Progenitor cell of endocrine pancreas (in vitro differentiated cells): Measurements from ENCODE around the gene ST8SIA4. TPM values are rescaled to one million over a fixed set of nuclear protein-coding genes. Genes with fewer than 3 reads are reported as not detected.

Experiments used
- DNase-seq: peaks from one replicate; pipeline ENCODE4 v3.0.0; 2021; ENCODE audit warnings: low spot score; ENCODE audit not compliant: unreplicated experiment
- H3K27ac Mint-ChIP-seq: 2 replicates; pipeline ENCODE4 v1.8.0; 2021; ENCODE audit warnings: mild to moderate bottlenecking, moderate library complexity, mixed read lengths
- H3K27me3 Mint-ChIP-seq: 2 replicates; pipeline ENCODE4 v1.8.0; 2021; ENCODE audit warnings: mixed read lengths
- H3K36me3 Mint-ChIP-seq: 2 replicates; pipeline ENCODE4 v1.8.0; 2022; ENCODE audit warnings: mixed read lengths; ENCODE audit not compliant: insufficient read depth
- H3K4me1 Mint-ChIP-seq: 2 replicates; pipeline ENCODE4 v1.8.0; 2021; ENCODE audit warnings: low read depth, mixed read lengths
- H3K4me3 Mint-ChIP-seq: 2 replicates; pipeline ENCODE4 v1.8.0; 2021; ENCODE audit warnings: low read depth, mild to moderate bottlenecking, moderate library complexity, mixed read lengths
- H3K9me3 Mint-ChIP-seq: 2 replicates; pipeline ENCODE4 v1.8.0; 2021; ENCODE audit warnings: low read depth, mixed read lengths
- CTCF ChIP-seq: fragments of 200-600 bp; sonication (generic); IDR thresholded peaks from one replicate; pipeline ENCODE4 v1.5.0; 2021; ENCODE audit warnings: antibody characterized with exemption, mild to moderate bottlenecking; ENCODE audit not compliant: unreplicated experiment
- total RNA-seq: library from RNA; stranded (reverse); gene quantifications from 2 replicates; pipeline ENCODE4 v1.2.1, GENCODE V29; 2021

The ST8SIA4 gene
- total RNA-seq, 1 donor from 2014 or later: 5.5 TPM

GRCh38 chr5:100904259-100904861 is 1.3 kb upstream of the ST8SIA4 start:
- Mint-ChIP-seq H3K4me3 (peak overlapping the region; percentile 74), H3K4me1 (peaks cover 23% of the 10 kb centered on the region)

GRCh38 chr5:100902440-100903038 is 543 bp downstream of the ST8SIA4 start:
- peaks cover 62% of the 10 kb centered on the region for H3K27me3 Mint-ChIP-seq
- peaks cover 23% of the 10 kb centered on the region for H3K4me1 Mint-ChIP-seq
- H3K9me3 Mint-ChIP-seq: no peaks in the 10 kb centered on the region
- peak overlapping the region; percentile 74 for H3K4me3 Mint-ChIP-seq
- no peaks in the 10 kb centered on the region for H3K36me3 Mint-ChIP-seq
- no peak for DNase-seq
- no peak overlapping the region for H3K27ac Mint-ChIP-seq
- no peak for TF ChIP-seq CTCF

More at GRCh38 chr5:100904259-100904861, 1.3 kb upstream of the ST8SIA4 start:
- no peaks in the 10 kb centered on the region for H3K36me3 Mint-ChIP-seq
- no peak for TF ChIP-seq CTCF
- peaks cover 56% of the 10 kb centered on the region for H3K27me3 Mint-ChIP-seq
- DNase-seq: no peak
- no peak overlapping the region for H3K27ac Mint-ChIP-seq
- H3K9me3 Mint-ChIP-seq: no peaks in the 10 kb centered on the region

- DNase-seq: no peak
- peak overlapping the region; percentile 81 for H3K27ac Mint-ChIP-seq
- H3K36me3 Mint-ChIP-seq: no peaks in the 10 kb centered on the region
- H3K4me1 Mint-ChIP-seq: peaks cover 23% of the 10 kb centered on the region
- TF ChIP-seq CTCF: no peak
- H3K4me3 Mint-ChIP-seq: peak overlapping the region; percentile 74
- no peaks in the 10 kb centered on the region for H3K9me3 Mint-ChIP-seq
- peaks cover 62% of the 10 kb centered on the region for H3K27me3 Mint-ChIP-seq
These were observed 1.2 kb downstream of the ST8SIA4 start for GRCh38 chr5:100901821-100902341.

GRCh38 chr5:100900796-100901781 is 2.0 kb downstream of the ST8SIA4 start:
- H3K4me3 Mint-ChIP-seq: peak overlapping the region; percentile 74
- no peak for TF ChIP-seq CTCF
- no peaks in the 10 kb centered on the region for H3K36me3 Mint-ChIP-seq
- DNase-seq: peak; percentile 22
- H3K4me1 Mint-ChIP-seq: peaks cover 23% of the 10 kb centered on the region
- peaks cover 56% of the 10 kb centered on the region for H3K27me3 Mint-ChIP-seq
- peaks cover 2% of the 10 kb centered on the region for H3K9me3 Mint-ChIP-seq
- peak overlapping the region; percentile 81 for H3K27ac Mint-ChIP-seq
